ENCODE measurements around the gene CEP95.

- TF ChIP-seq POLR2A (IDR thresholded peaks at IDR 0.05) (no peak), POLR2AphosphoS5 (IDR thresholded peaks at IDR 0.05) (no peak)
- TF ChIP-seq, protein P1, sequence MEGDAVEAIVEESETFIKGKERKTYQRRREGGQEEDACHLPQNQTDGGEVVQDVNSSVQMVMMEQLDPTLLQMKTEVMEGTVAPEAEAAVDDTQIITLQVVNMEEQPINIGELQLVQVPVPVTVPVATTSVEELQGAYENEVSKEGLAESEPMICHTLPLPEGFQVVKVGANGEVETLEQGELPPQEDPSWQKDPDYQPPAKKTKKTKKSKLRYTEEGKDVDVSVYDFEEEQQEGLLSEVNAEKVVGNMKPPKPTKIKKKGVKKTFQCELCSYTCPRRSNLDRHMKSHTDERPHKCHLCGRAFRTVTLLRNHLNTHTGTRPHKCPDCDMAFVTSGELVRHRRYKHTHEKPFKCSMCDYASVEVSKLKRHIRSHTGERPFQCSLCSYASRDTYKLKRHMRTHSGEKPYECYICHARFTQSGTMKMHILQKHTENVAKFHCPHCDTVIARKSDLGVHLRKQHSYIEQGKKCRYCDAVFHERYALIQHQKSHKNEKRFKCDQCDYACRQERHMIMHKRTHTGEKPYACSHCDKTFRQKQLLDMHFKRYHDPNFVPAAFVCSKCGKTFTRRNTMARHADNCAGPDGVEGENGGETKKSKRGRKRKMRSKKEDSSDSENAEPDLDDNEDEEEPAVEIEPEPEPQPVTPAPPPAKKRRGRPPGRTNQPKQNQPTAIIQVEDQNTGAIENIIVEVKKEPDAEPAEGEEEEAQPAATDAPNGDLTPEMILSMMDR (IDR thresholded peaks at IDR 0.05) = no peak
Observed at GRCh38 chr17:64537488-64537887, 30.7 kb downstream of the CEP95 start.
